Muscle of back (tissue), 11 donors: ENCODE results near the gene GNA15. TPM values are rescaled to one million over a fixed set of nuclear protein-coding genes. Genes with fewer than 3 reads are reported as not detected.

Source experiments
- DNase-seq, 3 donors: peaks; one replicate each; pipeline versions ENCODE4 v3.0.0 to v3.0.0-alpha.2; 2013
- polyA plus RNA-seq, 10 donors: library from polyadenylated mRNA; unstranded; fragments of 120-200 nt; gene quantifications; one replicate each; pipeline ENCODE4 v1.2.1, GENCODE V29; 2013; ENCODE audit not compliant: insufficient read length in 10 of 10

Gene GNA15
- polyA plus RNA-seq, 10 donors: 1.4 to 3.3 (median 1.8) TPM

DNA sequence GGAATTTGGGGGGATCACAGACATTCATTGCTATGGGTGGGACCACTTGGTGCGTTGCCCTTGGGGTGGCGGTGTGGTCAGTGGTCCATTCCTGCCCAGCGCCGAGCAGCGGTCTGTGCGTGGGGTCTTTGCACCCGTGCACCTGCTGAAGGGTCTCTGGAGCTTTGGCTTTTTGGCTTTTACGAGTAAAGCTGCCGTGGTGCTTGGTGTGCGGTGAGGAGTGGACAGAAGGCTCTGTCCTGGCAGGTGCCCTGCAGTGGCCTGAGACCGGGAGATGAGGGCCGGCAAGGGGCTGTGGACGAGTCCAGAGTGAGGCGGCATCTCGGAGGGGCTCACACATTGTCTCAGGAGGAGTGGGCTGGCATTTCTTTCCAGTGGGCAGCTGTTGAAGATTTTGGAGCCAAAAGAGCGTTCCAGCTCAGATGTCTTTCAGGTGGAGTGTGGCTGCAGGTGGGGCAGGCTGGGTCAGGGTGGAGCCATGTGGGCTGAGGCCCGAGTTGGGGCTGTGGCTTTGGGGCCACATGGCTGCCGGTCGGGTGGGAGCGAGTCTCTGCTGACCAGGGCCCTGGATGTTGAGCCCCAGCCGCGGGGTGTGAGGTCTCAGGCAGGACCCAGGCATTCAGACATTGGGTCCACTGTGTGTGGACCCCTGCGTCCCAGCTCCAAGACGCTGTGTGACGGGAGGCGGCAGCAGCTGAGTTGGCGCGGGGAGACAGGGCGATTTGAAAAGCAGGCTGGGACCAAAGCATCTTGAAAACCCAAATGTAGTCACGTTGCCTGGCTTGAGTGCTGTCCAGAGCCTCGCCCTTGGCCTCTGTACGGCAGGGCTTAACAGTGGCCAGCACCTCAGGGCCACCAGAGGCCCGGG is 30.0 kb upstream of the GNA15 start:
- peak in 1 of 3 donors; percentile 1 for DNase-seq

DNA sequence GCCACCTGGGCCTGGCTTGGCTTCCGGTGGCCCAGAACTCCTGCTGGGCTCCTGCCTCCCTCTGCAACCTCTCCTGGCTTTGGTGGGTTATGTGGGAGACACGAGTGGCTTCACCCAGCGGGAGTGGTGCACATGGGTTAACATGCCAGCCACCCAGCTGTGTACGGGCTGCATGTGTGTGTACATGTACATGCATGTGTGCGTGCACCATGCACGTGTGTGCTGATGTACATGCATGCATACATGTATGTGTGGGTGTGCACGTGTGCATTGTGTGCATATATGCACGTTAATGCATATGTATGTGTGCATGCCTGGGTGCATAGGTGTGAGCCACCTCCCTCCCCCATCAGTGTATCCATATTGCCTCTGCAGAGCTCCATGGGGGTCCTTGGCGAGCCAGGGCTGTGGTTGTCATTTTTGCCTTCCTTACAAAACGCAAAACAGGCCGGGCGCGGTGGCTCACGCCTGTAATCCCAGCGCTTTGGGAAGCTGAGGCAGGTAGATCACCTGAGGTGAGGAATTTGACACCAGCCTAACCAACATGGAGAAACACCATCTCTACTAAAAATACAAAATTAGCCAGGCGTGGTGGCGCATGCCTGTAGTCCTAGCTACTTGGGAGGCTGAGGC is 29.2 kb upstream of the GNA15 start:
- DNase-seq: no peak

DNA sequence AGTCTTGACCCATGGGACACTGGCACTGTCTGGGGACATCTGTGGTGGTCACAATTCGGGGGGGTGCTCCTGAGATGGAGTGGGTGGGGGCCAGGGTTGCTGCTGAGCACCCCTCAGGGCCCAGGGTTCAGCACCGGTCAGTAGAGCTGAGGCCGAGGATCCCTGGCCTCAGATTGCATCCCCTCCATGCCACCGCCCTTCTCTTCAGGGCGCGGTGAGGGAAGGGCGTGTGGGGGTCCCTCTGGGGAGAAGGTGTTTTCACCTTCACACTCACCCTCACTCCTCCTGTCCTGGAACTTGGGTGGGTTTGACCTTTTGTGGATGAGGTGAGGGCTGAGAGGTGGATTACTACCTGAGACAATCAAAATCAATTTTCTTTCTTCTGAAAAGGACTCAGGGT is 28.2 kb upstream of the GNA15 start:
- no peak for DNase-seq

DNA sequence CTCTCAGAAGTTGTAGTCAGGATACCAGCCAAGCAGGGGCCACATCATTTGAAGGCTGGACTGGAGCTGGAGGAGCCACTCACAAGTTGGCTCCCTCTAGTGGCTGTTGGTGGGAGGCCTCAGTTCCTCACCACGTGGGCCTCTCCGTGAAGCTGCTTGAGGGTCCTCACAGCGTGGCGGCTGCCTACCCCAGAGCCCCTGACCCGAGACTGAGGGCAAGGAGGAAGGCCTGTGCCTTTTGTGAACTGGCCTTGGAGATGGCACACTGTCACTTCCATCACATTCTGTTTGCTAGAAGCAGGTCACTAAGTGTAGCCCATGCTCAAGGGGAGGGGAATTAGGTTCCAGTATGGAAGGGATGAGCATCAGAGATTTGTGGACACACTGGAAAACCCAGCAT is 27.1 kb upstream of the GNA15 start:
- peak in 1 of 3 donors; percentile 44 for DNase-seq

DNA sequence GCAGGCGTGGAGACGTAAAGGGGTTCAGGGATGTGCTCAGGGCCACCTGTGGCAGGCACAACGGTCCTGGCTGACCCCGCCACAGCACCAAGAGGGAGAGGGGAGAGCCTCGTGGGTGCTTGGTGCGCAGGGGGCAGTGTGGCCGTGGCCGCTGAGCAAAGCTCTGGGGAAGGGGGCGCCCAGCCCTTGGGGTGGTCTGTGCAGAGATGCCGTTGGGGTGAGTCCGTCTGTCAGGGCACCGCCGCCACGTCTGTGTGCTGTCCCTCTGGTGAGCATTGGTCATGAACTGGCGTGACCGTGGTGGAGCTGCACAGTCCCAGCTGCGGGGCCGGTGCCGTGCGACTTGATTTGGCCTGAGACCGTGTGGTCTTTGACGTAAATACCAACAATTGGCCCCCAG is 26.3 kb upstream of the GNA15 start:
- no peak for DNase-seq

DNA sequence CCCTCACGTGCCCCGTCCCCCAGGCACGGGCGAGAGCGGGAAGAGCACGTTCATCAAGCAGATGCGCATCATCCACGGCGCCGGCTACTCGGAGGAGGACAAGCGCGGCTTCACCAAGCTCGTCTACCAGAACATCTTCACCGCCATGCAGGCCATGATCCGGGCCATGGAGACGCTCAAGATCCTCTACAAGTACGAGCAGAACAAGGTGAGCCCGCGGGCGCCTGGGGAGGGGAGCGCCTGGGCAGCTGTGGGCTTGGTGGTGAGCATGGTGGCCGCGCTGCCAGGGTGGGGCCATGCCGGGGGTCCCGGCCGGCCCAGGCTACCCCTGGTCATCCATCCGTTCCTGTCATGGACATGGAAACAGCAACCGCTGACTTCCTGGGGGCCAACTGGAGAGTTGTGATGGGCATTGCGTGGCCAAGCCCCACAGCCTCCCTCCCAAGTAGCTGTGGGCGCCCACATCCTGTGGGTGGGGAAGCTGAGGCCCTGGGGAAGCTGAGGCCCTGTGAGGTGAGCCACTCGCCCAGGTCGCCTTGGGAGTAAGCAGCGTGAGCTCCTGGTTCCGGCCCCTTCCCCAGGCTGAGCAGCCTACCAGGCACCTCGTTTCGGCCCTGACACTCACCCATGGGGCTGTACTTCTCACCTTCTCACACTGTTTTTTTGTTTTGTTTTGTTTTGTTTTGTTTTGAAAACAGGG is 25.6 kb upstream of the GNA15 start:
- DNase-seq: no peak

DNA sequence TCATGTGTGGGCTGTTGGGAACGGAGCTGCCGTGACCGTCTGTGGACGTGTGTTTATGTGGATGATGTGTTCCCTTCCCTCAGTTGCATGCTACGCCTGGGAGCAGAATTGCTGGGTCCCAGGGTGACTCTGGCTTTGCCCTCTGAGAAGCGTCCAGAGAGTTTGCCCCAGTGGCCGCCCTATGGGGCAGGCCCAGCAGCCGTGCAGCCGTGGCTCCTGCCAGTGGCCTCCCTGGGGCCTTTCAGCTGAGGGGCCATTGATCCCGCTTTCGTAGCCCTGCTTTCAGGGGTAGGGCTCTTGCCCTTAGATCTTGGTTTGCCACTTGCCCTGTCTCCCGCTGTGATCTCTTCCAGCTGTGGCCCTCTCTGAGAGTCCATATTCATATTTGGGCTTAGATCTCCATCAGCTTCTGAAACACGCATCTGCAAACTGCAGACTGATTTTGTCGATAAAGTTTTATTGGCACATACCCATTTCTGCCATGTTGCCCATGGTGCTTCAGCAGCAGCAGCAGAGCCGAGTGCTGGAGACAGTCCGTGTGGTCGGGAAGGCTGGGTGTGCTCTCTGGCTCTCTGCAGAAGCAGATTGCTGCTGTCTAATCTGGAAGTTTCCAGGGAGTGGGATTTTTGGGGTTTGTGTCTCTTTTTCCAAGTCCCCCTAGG is 24.1 kb upstream of the GNA15 start:
- DNase-seq: no peak

DNA sequence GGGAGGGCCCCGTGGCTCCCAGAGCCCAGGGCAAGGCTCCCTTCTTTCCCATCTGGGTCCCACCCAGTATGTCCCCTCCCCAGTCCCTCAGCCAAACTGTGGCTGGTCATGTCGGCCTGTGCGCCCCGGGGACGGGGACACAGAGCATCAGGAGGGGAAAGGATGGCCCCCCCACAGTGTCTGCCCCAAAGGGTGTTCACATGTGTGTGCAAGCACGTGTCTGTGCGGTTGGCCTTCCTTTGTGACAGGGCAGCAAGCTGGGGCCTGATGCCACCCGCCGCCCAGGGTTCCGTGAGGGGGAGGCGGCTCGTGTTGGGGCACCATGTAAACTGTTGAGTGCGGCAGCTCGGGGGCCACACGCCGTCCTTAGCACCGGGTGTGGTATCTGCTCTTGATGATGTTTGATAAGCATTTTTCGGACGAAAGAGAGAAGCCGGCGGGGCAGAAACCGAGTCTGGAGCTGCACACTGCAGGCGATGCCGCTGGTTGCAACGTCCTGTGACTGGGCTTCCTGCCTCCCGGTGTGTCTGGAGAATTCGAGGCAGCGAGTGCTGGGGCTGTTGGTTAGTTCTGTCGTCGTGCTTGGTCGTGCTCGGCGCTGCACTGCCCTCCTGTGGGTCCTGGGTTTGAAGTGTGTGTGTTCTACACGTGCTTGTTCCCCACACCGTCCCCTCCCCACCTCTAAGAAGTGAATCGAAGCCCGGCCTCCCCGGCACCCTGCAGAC is 23.3 kb upstream of the GNA15 start:
- no peak for DNase-seq

DNA sequence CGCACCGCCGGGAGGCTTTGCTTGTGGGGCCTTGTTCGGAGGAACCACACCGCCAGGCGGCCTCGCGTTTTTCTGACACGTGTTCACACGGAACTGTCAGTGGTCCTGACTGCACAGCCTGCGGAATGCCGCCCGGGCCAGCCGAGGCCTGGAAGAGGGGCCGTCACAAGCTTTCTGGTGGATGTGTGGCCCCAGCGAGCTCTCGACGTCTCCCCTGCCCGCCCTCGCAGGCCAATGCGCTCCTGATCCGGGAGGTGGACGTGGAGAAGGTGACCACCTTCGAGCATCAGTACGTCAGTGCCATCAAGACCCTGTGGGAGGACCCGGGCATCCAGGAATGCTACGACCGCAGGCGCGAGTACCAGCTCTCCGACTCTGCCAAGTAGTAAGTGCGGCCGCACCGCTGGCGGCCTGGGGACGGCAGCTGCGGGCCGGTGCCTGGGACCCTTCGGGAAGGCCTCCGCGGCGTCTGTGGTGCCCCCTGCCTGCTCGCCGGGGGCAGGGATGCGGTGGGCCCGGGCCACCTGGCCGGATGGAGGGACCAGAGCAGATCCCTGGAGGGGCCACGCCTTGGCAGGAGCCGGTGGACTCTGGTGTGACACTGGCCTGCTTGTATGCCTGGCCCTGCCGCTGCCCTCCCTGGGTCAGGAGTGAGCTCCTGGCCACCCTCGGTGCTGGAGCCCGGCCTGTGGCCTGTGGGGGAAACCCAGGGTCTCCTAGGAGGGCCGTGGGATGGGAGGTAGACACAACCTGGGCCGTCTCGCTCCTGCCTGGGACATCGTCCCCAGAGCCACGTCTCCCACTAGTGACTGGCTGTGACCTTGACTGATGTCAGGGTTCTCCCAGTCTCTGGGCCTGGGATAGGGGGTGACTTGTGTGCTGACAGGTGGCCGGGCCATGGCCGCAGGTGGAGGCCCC is 22.5 kb upstream of the GNA15 start:
- no peak for DNase-seq

DNA sequence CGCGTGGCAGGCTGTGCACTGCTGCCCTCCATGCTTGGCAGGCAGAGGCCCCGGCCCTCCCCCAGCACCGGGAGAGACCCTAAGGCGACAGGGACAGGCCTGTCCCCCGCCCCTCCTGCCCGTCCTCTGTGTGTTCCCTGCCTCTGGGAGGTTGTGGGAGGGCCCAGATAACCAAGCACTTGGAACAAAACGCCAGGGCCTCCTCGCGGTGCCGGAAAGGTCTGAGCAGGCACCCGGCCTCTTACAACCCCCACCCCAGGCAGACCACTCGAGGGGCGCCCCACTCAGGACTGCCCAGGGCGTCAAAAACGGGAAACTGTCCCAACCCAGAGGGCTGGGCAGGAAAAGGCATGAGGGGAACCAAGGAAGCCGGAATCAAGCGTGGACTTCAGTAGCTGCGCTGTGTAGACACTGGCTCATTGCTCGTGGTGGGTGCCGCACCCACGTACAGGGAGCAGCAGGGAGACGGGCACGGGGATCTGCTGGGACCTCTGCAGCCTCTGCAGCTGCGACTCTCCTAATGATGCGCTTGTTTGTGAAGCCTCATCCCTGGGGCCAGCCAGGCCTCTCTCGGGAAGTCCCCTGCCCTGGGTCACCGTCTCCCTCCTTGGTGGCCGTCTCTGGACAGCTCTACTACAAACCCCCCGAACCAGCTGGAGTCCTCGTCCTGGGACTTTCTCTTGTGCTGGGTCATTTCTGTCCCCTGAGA is 21.7 kb upstream of the GNA15 start:
- no peak for DNase-seq

DNA sequence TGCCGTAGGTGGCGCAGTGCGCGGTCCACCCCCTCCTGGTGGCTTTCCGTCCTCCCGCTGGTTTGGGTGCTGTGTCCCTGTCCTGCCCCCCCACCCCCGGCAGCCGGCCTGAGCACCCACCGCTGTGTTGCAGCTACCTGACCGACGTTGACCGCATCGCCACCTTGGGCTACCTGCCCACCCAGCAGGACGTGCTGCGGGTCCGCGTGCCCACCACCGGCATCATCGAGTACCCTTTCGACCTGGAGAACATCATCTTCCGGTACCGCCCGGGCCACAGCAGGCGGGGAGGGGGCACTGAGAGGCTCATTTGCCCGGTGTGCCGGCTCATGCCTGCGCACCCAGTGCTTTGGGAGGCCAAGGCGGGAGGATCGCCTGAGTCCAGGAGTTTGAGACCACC is 21.0 kb upstream of the GNA15 start:
- no peak for DNase-seq

DNA sequence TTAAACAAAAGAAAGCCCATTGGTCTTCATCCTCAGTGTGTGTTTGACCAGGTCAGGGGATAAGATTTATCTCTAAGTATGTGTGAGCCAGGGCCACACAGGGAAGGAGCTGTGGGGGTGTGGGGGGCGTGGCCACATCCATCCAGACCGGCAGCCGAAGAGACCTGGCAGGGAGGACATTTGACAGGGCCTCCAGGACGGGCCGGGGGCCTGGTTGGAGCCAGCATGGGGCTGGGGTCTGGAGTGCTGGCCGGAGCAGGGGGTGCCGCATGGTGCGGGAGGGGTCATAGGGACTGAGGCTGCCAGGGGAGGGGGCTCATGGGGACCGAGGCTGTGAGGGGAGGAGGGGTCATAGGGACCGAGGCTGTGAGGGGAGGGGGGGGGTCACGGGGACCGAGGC is 20.4 kb upstream of the GNA15 start:
- no peak for DNase-seq

DNA sequence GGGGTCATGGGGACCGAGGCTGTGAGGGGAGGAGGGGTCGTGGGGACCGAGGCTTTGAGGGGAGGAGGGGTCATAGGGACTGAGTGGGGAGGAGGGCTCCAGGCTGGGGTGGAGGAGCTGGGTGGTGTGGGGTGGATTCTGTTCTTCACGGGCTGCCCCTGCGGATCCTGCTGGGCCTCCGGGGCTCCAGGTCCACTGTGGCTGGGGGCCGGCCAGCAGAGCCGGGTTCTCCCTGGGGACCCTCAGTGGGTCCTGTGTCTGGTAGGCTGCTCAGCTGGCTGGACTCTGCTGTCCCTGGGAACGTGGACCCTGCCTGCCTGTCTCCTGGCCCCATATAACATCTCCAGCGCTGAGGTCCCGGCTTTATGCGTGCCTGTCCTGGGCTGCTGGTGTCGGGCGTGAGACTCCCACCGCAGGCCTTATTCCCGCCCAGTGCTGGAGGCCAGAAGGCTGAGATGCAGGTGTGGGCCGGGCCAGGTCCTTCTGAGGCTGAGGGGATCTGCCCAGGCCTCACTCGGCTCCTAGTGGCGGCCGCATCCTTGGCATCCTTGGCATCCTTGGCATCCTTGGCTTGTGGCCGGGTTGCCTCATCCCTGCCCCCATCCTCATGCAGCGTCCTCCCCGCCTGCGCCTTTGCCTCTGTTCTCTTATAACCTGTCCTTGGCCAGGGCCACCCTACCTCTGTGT is 19.8 kb upstream of the GNA15 start:
- no peak for DNase-seq

DNA sequence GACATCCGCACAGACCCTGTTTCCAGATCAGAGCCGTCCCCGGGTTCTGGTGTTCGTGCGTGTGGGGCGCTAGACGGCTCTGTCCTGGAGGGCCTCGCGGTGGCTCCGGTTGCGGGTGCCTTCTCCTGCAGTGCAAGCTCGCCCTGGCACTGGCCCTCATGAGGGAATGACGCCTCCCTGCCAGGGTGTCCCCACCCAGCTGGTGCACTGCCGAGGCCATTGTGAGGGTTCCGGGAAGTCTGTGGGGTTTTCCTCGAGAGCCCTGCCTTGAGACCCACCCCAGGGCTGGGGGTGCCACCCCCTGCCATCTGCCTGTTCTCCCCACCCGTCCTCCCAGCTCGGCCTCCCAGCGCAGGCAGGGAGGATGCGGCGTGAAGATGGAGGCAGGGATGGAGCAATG is 19.2 kb upstream of the GNA15 start:
- no peak for DNase-seq

DNA sequence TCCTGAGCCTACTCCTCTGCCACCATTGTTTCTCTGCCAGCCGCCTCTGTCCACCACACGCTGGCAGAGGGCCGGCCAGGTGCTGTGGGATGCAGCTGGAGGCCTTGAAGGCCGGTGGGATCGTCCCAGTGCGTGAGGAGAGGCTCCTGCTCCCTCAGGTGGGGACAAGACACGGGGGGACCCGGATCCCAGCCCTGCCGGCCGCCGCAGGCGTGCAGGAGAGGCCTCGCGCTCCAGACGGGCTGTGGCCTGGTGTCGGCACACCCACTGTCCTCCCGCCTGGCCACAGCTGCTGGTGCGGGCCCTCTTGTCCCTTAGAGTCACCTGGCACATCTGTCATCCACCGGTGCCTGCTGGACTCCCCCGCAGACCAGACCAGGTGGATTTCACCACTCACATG is 18.1 kb upstream of the GNA15 start:
- DNase-seq: no peak

DNA sequence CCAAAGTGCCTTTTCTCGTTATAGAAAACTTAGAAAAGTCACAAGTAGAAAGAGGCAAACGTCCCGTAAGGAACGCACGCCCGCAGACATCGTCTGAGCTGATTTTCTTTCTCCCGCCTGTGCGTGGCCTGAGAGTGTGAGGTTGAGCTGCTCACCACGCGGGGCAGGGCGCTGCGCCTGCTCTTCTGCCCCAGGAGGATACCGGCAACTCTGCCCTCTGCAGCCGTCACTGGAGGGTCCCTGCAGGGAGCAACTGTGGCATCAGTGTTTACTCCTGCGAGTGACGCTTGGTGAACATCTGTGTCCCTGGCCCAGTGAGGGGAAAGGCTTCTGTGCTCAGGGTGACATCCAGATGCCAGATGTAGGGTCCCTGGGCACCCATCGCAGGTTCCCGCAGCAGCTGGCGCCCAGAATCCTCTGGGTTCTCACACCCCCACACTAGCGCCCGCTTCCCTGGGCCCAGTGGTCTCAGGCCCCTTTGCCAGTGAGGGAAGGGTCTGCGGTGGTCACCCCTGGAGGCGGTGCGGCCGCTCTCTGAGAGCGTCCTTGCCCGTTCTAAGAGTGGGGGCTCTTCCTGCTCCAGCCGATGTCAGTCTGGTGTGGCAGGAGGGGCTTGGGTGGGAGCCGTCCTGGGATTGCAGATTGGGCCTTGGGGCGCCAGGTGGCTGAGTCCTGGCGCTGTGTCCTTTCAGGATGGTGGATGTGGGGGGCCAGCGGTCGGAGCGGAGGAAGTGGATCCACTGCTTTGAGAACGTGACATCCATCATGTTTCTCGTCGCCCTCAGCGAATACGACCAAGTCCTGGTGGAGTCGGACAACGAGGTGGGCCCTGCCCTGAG is 17.4 kb upstream of the GNA15 start:
- no peak for DNase-seq

DNA sequence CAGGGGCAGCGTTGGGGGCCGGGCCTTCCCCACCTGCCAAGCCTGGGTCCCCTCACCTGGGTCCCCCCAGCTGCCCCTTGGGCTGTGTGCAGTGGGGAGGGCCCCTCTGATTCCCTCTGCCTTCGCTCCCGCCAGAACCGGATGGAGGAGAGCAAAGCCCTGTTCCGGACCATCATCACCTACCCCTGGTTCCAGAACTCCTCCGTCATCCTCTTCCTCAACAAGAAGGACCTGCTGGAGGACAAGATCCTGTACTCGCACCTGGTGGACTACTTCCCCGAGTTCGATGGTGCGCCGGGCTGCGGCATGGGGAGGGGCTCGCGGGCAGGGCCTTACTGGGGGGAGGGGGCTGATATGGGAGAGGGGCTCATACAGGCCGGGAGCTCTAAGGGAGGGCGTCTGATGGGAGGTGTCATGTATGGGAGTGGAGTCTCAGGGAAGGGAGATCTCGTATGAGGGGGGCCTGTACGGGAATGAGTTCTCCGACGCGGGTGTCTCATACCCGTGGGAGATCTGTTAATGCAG is 16.7 kb upstream of the GNA15 start:
- DNase-seq: no peak
